Caco-2 (cell line): ENCODE data around the gene CACNA1D. TPM values are rescaled to one million over a fixed set of nuclear protein-coding genes. Genes with fewer than 3 reads are reported as not detected.
A peak's percentile ranks its signal among the peaks of the same experiment; 100 is the strongest.

Experiments used
- BruUV-seq: library from RNA; stranded (reverse); fragments of 400-500 nt; replicated peaks from 2 replicates; lab custom pipeline; 2021; lab: Mats Ljungman, UMichigan
- CTCF ChIA-PET: fragments of 300-600 bp; sonication (Branson Sonifier 250); formaldehyde crosslinking; loops from one replicate; lab custom pipeline; 2022; ENCODE audit warnings: antibody characterized with exemption; lab: Charles Lee
- POLR2A ChIA-PET: fragments of 300-600 bp; sonication (Branson Sonifier 250); formaldehyde crosslinking; loops from one replicate; lab custom pipeline; 2022; ENCODE audit warnings: antibody characterized with exemption; lab: Charles Lee
- DNase-seq, 2 experiments: peaks; one replicate each; pipeline versions ENCODE4 v3.0.0 to v3.0.0-alpha.2; 2020 to 2022
- H3K27me3 ChIP-seq: replicated peaks from 2 replicates; pipeline ENCODE4 v1.6.0; 2011; ENCODE audit warnings: low read length; ENCODE audit not compliant: control insufficient read depth, insufficient read depth
- H3K36me3 ChIP-seq: 2 replicates; pipeline ENCODE4 v1.5.1; 2011; ENCODE audit warnings: low read length; ENCODE audit not compliant: control insufficient read depth, insufficient read depth
- H3K4me1 ChIP-seq: fragments of 250-450 bp; sonication (Bioruptor Pico); 2 replicates; pipeline ENCODE4 v1.5.1; 2020; ENCODE audit warnings: mild to moderate bottlenecking
- H3K4me3 ChIP-seq: 2 replicates; pipeline ENCODE4 v1.5.1; 2011; ENCODE audit warnings: low read depth, mild to moderate bottlenecking, control low read depth, low read length
- H3K9me3 ChIP-seq: fragments of 250-450 bp; sonication (Bioruptor Pico); 2 replicates; pipeline ENCODE4 v1.5.1; 2020; ENCODE audit warnings: mild to moderate bottlenecking, moderate library complexity
- H3K27ac Mint-ChIP-seq: one replicate; pipeline ENCODE4 v1.8.0; 2022; ENCODE audit warnings: mixed read lengths; ENCODE audit not compliant: unreplicated experiment
- H3K27me3 Mint-ChIP-seq: one replicate; pipeline ENCODE4 v1.8.0; 2022; ENCODE audit warnings: mixed read lengths; ENCODE audit not compliant: insufficient read depth, unreplicated experiment
- H3K36me3 Mint-ChIP-seq: one replicate; pipeline ENCODE4 v1.8.0; 2022; ENCODE audit warnings: mild to moderate bottlenecking, mixed read lengths; ENCODE audit not compliant: insufficient read depth, unreplicated experiment
- H3K4me1 Mint-ChIP-seq: one replicate; pipeline ENCODE4 v1.8.0; 2022; ENCODE audit warnings: low read depth, mixed read lengths; ENCODE audit not compliant: unreplicated experiment
- H3K4me3 Mint-ChIP-seq: one replicate; pipeline ENCODE4 v1.8.0; 2022; ENCODE audit warnings: mild to moderate bottlenecking, moderate library complexity, mixed read lengths; ENCODE audit not compliant: unreplicated experiment
- H3K9me3 Mint-ChIP-seq: one replicate; pipeline ENCODE4 v1.8.0; 2022; ENCODE audit warnings: mixed read lengths; ENCODE audit not compliant: unreplicated experiment
- CTCF ChIP-seq, 2 experiments: fragments of 200-600 bp in 1 of 2; IDR thresholded peaks; 1 replicate in 1 of 2; 2 replicates in 1 of 2; pipeline versions ENCODE4 v1.5.1 to v1.8.0; 2011 to 2022; ENCODE audit warnings: antibody characterized with exemption in 1 of 2, control low read depth in 1 of 2, inconsistent platforms in 1 of 2, low read depth in 1 of 2, low read length in 1 of 2, mild to moderate bottlenecking in 1 of 2, moderate library complexity in 1 of 2; ENCODE audit not compliant: insufficient read depth in 1 of 2, severe bottlenecking in 1 of 2, unreplicated experiment in 1 of 2
- intact Hi-C: fragments of 100-400 bp; cut with micrococcal nuclease; formaldehyde crosslinking; loops from one replicate; pipeline ENCODE4 v1.10.0; 2022; ENCODE audit not compliant: unreplicated experiment
- total RNA-seq: library from RNA; stranded (reverse); gene quantifications from 2 replicates; pipeline ENCODE4 v1.2.3, GENCODE V29; 2022

Gene CACNA1D
- total RNA-seq, 1 experiment from 2014 or later = 13.3 TPM

- ChIA-PET CTCF (interaction anchor here (1.0 to 1.5 kb wide), 2 partner anchors 12 to 214 kb away, joined by 3 to 11 read pairs; partner anchors contain the start of gene CACNA1D), POLR2A (no interaction called here)
- BruUV-seq = no TSS peak
- Histone ChIP-seq H3K36me3 (no peaks in the 10 kb centered on the region), H3K9me3 (no peaks in the 10 kb centered on the region), H3K4me3 (no peak overlapping the region), H3K27me3 (no peaks in the 10 kb centered on the region), H3K4me1 (no peaks in the 10 kb centered on the region)
- no peaks in the 10 kb centered on the region for H3K4me1 Mint-ChIP-seq
- intact Hi-C loops = no loop called here
- no peak for TF ChIP-seq CTCF (IDR thresholded peaks at IDR 0.05; ENCODE audit: insufficient read depth in 1 of 2, low read depth in 1 of 2, low read length in 1 of 2, severe bottlenecking in 1 of 2, unreplicated experiment in 1 of 2)
- H3K27ac Mint-ChIP-seq = no peak overlapping the region
- no peaks in the 10 kb centered on the region for H3K9me3 Mint-ChIP-seq
- H3K27me3 Mint-ChIP-seq = no peaks in the 10 kb centered on the region
- peaks cover 5% of the 10 kb centered on the region for H3K36me3 Mint-ChIP-seq
- DNase-seq = no peak
- no peak overlapping the region for H3K4me3 Mint-ChIP-seq
These were observed 213.7 kb downstream of the CACNA1D start for GRCh38 chr3:53708001-53708621.

- Histone ChIP-seq H3K36me3 (no peaks in the 10 kb centered on the region), H3K4me1 (no peaks in the 10 kb centered on the region), H3K4me3 (no peak overlapping the region), H3K27me3 (no peaks in the 10 kb centered on the region), H3K9me3 (no peaks in the 10 kb centered on the region)
- CTCF ChIA-PET = interaction anchor here (0.7 to 1.5 kb wide), 3 partner anchors 12 to 31 kb away, joined by 3 to 6 read pairs (median 4); no protein-coding TSS in a partner anchor
- DNase-seq = no peak
- Mint-ChIP-seq H3K36me3 (peaks cover 5% of the 10 kb centered on the region), H3K9me3 (no peaks in the 10 kb centered on the region), H3K27ac (no peak overlapping the region), H3K4me3 (no peak overlapping the region), H3K27me3 (no peaks in the 10 kb centered on the region), H3K4me1 (no peaks in the 10 kb centered on the region)
- TF ChIP-seq CTCF (IDR thresholded peaks at IDR 0.05; ENCODE audit: insufficient read depth in 1 of 2, low read depth in 1 of 2, low read length in 1 of 2, severe bottlenecking in 1 of 2, unreplicated experiment in 1 of 2) = no peak
- POLR2A ChIA-PET = no interaction called here
- intact Hi-C loops = no loop called here
- BruUV-seq = no TSS peak
These were observed 214.8 kb downstream of the CACNA1D start for GRCh38 chr3:53709256-53709655.

- POLR2A ChIA-PET = no interaction called here
These were observed 215.7 kb downstream of the CACNA1D start for GRCh38 chr3:53709860-53710674.

More at GRCh38 chr3:53709860-53710674, 215.7 kb downstream of the CACNA1D start:
- Histone ChIP-seq H3K36me3 (no peaks in the 10 kb centered on the region), H3K4me3 (no peak overlapping the region), H3K27me3 (no peaks in the 10 kb centered on the region), H3K9me3 (no peaks in the 10 kb centered on the region), H3K4me1 (no peaks in the 10 kb centered on the region)
- H3K27ac Mint-ChIP-seq = no peak overlapping the region
- intact Hi-C loops = loop anchor here (1.0 kb wide), 3 partner anchors 33 to 411 kb away; no protein-coding TSS in a partner anchor
- peak; percentile 80 to 81 for TF ChIP-seq CTCF (IDR thresholded peaks at IDR 0.05; ENCODE audit: insufficient read depth in 1 of 2, low read depth in 1 of 2, low read length in 1 of 2, severe bottlenecking in 1 of 2, unreplicated experiment in 1 of 2)
- H3K4me1 Mint-ChIP-seq = no peaks in the 10 kb centered on the region
- BruUV-seq = no TSS peak
- peaks cover 5% of the 10 kb centered on the region for H3K36me3 Mint-ChIP-seq
- DNase-seq = peak; percentile 69 to 83
- H3K4me3 Mint-ChIP-seq = no peak overlapping the region
- no peaks in the 10 kb centered on the region for H3K9me3 Mint-ChIP-seq
- CTCF ChIA-PET = interaction anchor here (0.6 to 1.5 kb wide), 5 partner anchors 13 to 133 kb away, joined by 3 to 6 read pairs (median 4); no protein-coding TSS in a partner anchor
- no peaks in the 10 kb centered on the region for H3K27me3 Mint-ChIP-seq
